K562 treated with DMSO at 1 percent for 24 hours (cell line): Measurements from ENCODE around the gene SLC5A1. TPM values are rescaled to one million over a fixed set of nuclear protein-coding genes. Genes with fewer than 3 reads are reported as not detected.

ENCODE experiments used
- total RNA-seq: library from RNA; unstranded; fragments of 300-600 nt; gene quantifications from 2 replicates; pipeline ENCODE4 v1.2.3, GENCODE V29; 2022; ENCODE audit warnings: low read depth; ENCODE audit not compliant: insufficient read depth

SLC5A1 gene
- total RNA-seq, result not detected in 2 replicates

DNA sequence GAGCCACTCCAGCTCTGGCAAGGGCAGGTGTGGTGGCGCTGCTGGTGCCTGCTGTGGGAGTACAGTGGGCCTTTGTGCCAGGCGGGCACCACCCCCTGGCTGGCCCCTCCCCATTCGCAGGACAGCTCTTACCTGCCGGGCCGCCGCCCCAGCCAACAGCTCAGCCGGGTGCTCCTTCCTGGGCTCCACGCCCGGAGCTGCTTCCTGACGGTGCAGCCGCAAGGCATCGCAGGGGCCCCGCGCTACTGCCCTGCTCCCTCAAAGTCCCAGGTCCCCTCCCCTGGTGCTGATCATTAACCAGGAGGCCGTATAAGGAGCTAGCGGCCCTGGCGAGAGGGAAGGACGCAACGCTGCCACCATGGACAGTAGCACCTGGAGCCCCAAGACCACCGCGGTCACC, at the start of gene SLC5A1:
SLC5A1 (plus strand) TSS at position 338 of the 400 bp plus-strand sequence; CDS start at position 359, 21 bp downstream.

DNA sequence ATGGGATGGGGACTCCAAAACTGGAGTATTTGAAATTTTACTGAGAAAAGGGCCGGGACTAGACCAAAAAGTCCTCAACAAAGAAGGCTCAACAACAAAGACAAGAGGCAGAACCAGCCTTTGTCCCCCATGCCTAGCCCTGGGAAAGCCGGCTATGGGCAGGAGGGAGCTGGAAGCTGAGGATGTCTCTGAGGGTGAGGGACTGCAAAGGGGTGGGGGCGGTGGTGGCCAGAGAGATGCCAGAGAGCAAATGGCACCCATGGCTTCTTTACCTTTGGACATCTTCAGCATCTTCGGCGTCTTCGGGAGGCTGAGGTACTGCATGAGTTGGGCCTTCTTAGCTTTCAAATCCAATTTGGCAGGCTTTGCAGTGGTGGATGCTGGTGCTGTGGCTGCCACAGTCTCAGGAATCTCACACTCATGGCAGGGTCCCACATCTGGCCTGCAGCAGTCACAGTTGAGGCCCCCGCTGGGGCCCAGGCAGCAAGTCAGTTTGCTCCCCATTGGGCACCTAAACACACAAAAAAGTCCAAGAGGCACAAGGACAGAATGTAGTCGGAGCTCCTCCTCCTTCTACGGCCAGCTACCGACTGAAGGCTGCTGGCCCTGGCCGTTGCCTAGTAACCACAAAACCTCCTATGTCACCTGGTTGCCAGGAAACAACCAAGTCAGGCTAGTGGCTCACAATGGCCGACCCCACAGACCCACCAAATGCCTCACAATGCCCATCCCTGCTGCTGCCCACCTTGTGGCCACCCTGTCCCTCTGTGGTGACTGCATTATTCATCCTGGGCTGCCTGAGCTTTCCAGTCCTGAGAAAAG, 115.9 kb downstream of the SLC5A1 start, which contains the start of gene C22orf42:
C22orf42 (minus strand) TSS at position 592 of the 822 bp plus-strand sequence; CDS start at position 504, 88 bp downstream.

Other genes starting within 250 kb of the SLC5A1 start
- gene YWHAH, start 98.7 kb upstream of the SLC5A1 start, total RNA-seq, result 74.1 and 78.1 TPM in 2 replicates
- gene C22orf42, start 116.0 kb downstream of the SLC5A1 start, total RNA-seq, result not detected in 2 replicates
- not detected in 2 replicates for gene RFPL2, start 161.8 kb downstream of the SLC5A1 start, total RNA-seq
- gene SLC5A4, start 212.1 kb downstream of the SLC5A1 start, total RNA-seq, result not detected in 2 replicates